D721Med (cell line): Measurements from ENCODE around the gene DCDC2C.

ENCODE experiments used
- DNase-seq: peaks from one replicate; pipeline ENCODE4 v3.0.0; 2011; ENCODE audit warnings: low spot score; ENCODE audit not compliant: insufficient read length
- FAIRE-seq: peaks from 2 replicates; lab custom pipeline; 2011; peaks lifted over from hg19 to GRCh38; lab: Jason Lieb, UNC
- TF ChIP-seq, protein P1 (sequence below): IDR thresholded peaks from 2 replicates; pipeline ENCODE4 v1.5.1; 2012; ENCODE audit warnings: mild to moderate bottlenecking, control low read depth; ENCODE audit not compliant: insufficient read depth; ENCODE audit errors: missing control alignments

The DCDC2C gene

DNA sequence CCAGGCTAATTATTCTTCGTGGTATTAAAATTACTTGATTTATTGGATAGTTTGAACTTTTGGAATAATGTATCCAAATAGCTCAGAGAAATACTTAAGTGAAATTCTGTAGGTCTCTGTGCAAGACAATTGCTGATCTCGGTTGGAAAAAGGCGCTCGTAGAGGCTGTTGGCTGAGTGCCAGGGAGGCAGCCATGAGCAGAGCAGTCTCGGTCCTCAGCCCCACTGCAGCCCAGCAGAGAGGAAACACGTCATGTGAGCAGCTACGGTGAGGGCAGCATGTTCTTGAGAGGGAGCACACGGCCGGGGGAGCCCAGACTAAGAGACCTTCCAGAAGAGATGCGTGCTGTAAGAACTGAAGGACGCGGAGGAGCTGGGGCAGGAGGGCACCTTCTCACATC, 42.5 kb downstream of the DCDC2C start:
- FAIRE-seq (no peak), DNase-seq (no peak)

GRCh38 chr2:3747032-3747654, 43.8 kb downstream of the DCDC2C start:
- no peak for FAIRE-seq

More for the DNA sequence above, 42.5 kb downstream of the DCDC2C start:
- TF ChIP-seq, protein P1, sequence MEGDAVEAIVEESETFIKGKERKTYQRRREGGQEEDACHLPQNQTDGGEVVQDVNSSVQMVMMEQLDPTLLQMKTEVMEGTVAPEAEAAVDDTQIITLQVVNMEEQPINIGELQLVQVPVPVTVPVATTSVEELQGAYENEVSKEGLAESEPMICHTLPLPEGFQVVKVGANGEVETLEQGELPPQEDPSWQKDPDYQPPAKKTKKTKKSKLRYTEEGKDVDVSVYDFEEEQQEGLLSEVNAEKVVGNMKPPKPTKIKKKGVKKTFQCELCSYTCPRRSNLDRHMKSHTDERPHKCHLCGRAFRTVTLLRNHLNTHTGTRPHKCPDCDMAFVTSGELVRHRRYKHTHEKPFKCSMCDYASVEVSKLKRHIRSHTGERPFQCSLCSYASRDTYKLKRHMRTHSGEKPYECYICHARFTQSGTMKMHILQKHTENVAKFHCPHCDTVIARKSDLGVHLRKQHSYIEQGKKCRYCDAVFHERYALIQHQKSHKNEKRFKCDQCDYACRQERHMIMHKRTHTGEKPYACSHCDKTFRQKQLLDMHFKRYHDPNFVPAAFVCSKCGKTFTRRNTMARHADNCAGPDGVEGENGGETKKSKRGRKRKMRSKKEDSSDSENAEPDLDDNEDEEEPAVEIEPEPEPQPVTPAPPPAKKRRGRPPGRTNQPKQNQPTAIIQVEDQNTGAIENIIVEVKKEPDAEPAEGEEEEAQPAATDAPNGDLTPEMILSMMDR = no peak

DNA sequence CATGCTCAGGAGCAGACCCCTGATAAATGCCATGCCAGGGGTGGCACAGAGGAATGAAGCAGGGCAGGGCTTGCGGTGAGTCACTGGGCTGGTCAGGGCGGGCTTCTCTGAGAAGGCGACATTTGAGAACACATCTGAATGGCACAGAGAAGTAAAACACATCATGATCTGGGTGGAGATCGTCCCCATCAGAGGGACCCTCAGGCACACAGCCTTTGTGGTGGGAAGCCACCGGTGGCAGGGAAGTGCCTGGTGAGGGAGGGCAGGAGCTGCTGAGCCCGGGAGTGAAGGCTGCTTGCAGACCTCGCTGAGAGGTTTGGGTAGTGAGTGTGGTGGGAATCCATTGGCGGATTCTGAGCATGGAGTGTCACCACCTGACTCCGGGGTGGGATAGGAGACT, 44.5 kb downstream of the DCDC2C start:
- DNase-seq = no peak
- TF ChIP-seq, protein P1 = no peak
- no peak for FAIRE-seq

More at GRCh38 chr2:3747032-3747654, 43.8 kb downstream of the DCDC2C start:
- DNase-seq = no peak
- TF ChIP-seq, protein P1 = no peak

GRCh38 chr2:3749201-3749600, 45.8 kb downstream of the DCDC2C start:
- DNase-seq (no peak), FAIRE-seq (no peak)
- TF ChIP-seq, protein P1 = no peak

DNA sequence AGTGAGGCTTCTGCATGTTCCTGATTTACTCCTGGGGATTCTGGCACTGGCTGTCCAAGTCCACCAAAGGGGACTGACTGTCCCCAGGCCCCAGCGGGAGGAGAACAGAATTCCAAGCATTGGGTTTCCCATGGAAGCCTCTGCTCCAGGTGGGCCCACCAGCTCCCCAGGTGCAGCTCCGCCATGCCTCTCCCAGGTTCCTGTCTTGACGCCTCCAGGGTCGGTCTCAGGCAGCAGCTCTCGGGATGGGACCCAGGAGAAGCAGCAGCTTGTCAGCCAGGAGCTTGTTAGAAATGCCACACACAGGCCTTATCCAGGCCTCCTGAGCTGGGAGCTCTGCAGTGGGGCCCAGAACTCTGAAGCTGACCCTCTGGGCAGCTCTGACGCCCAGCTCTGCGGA, 47.9 kb downstream of the DCDC2C start:
- FAIRE-seq (no peak), DNase-seq (no peak)
- TF ChIP-seq, protein P1 = no peak

GRCh38 chr2:3751806-3752205, 48.4 kb downstream of the DCDC2C start:
- FAIRE-seq = no peak
- DNase-seq = no peak
- TF ChIP-seq, protein P1 = no peak

- FAIRE-seq = no peak
- TF ChIP-seq, protein P1 = no peak
- DNase-seq = no peak
These were observed 49.0 kb downstream of the DCDC2C start for GRCh38 chr2:3752376-3752775.
